Posterior vena cava (tissue), 2 donors: ENCODE data around the gene MOSPD2. TPM values are rescaled to one million over a fixed set of nuclear protein-coding genes. Genes with fewer than 3 reads are reported as not detected.

Experiments used
- DNase-seq: peaks from one replicate; pipeline ENCODE4 v3.0.0-alpha.2; 2020; ENCODE audit warnings: low spot score
- intact Hi-C, 2 donors: fragments of 100-400 bp; cut with DNase I; formaldehyde crosslinking; loops; one replicate each; pipeline versions ENCODE4 v1.14.1 to v1.14.2; 2022 to 2023
- long read RNA-seq, 2 donors: library from polyadenylated mRNA; unstranded; transcript quantifications; one replicate each; pipeline ENCODE4 v2.0.0, GENCODE V29; 2020 to 2021
- total RNA-seq, 2 donors: library from RNA; stranded (reverse); fragmentation: NEBNext Ultra II Directional; extraction: Animal tissue kit (Norgen Biotek cat#: 25700); gene quantifications; one replicate each; pipeline ENCODE4 v1.2.1, GENCODE V29; 2021
- donor health status: DM: yes; HTN: yes; CAD: no.
- donor health status: DM: yes; HTN: yes; CAD: no.

Gene MOSPD2
- total RNA-seq: 10 to 100 TPM; 11.7 to 13.8 TPM
- long read RNA-seq, donor 1, full-length matches to known transcripts: 2 of 4 reads
- long read RNA-seq, donor 1, partial matches to known transcripts: 1 of 4 reads
- long read RNA-seq, donor 1, other reads (novel, unspliced or antisense): 1 of 4 reads
- long read RNA-seq, donor 2, full-length matches to known transcripts: 6 of 8 reads
- long read RNA-seq, donor 2, partial matches to known transcripts: 1 of 8 reads
- long read RNA-seq, donor 2, other reads (novel, unspliced or antisense): 1 of 8 reads

DNA sequence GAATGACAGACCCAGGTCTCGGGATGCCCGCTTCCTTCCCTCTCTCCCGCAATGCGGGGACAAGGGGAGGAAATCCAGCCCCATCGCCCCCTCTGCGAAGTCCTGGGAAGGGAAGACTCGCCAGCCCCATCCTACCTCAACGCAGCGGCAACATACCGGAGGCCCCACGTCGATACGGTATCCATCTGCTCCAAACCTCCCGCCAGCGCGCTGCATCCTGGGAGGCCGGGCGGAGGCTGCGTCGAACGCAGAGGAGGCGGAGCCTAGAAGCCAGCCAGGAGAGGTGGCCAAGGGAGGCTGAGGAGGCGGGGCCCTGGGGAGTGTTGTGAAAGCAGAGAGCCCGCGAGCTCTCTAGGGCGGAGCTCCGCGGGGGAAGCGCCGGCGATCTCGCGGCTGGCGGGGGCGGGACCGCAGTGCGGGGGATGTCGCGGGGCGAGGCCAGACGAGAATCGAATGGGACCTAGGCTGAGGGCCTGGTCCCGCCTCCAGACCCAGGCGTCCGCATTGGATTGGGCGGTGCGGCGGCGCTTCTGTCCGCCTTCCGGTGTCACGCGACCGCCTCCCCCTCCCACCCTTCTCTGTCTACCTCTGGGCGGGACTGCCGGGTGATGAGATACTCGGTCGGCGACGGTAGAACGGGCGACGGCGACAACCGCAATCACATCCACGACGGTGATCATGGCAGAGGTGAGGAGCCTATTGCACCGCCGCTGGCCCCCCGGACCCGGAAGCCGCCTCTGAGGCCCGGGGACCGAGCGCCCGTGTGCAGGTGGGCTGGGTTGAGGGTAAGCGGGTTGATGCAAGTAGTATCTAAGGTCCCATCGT, at the start of gene MOSPD2, which contains the start of gene FANCB:
Gene MOSPD2 (plus strand): TSS at position 571 of the 825 bp plus-strand sequence. CDS start 108 bp downstream, at position 679.
Gene FANCB (minus strand): TSS at position 219 of the 825 bp plus-strand sequence. CDS start 7,559 bp downstream, outside the sequence.
- intact Hi-C loops: no loop called here
- DNase-seq: peak; percentile 98

DNA sequence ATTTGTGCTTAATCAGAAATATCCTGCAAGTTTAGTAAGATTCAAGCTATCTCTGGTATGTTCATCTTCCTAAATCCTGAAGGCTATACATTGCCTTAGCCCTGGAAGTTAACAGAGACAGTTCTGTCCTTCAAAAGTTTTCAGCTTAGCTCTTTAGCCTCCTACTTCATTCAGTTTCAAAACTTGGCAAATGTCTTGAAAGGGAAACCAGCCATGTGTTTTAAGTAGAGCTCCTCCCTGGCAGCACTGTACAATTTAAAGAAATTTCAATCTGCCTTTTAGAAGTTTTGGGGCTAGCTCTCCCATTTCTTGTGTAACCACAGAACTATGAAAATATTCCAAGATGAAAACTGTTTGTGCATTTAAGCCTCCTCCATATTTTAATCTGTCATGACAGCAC, 47.4 kb upstream of the MOSPD2 start:
- no peak for DNase-seq
- intact Hi-C loops: no loop called here

DNA sequence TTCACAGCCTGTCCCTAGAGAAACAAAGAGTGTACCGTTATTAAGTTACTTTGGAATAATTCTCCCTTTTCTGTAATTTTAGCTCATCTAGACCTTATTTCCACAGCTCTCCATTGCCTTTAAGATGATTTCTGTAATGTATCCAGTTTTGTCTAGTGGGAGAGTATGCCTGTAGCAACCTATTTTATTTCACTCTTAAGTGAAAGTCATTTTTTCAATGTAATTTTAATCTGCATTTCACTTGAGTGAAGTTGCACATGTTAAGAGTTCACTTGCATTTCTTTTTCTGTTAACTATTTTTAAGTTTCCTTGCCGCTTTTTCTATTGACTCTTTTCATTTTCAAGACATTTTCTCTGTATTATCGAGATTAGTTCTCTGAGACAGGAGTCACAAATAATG, 46.9 kb upstream of the MOSPD2 start:
- DNase-seq: no peak
- intact Hi-C loops: no loop called here

DNA sequence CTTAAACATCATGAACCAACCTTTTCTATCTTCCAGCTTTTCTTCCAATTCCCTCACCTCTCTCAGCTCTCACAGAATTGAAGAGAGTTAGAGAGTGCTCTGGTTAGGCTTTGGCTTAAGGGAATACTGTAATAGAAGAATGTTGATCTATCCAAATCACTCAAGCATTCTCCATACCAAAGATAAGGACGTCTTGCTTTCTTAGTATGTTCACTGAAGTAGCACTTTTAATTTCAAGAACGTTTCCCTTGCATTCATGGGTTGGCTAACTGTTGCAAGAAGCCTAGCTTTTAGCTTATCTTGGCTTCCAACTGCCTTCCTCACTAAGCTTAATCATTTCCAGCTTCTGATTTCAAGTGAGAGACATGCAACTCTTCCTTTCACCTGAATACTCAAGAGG, 43.6 kb upstream of the MOSPD2 start:
- DNase-seq: no peak
- intact Hi-C loops: no loop called here

DNA sequence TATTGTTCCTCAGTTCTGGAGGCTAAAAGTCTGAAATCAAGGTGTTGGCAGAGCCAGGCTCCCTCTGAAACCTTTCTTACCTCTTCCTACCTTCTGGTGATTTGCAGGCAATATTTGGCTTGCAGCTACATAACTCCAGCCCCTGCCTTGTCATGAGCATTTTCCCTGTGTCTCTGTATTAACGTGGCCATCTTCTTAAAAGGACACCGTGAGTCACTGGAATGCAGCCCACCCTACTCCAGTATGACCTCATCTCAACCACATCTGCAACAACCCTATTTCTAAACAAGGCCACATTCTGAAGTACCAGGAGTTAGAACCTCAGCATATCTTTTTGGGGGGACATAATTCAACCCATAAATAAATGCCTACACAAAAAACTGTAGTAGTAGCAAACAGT, 41.1 kb upstream of the MOSPD2 start:
- intact Hi-C loops: no loop called here
- no peak for DNase-seq

DNA sequence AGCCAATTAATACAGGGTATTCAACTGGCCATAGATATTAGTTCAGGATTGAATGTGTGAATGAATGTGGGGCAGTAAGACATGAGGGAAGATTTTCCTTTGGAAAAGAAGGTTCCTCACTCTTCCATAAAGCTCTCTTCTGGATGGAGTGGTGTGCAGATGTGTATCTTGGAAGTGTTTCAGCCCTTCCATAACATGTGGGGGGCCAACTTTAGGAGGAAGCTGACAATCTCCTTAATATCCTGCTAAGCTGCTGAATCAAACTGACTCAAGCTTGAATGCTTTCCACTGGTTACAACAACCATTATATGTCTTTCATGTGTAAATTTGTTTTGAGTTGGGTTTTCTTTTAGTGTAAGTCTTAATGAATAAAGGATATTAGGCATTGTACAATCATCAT, 40.6 kb upstream of the MOSPD2 start:
- no peak for DNase-seq
- intact Hi-C loops: no loop called here

DNA sequence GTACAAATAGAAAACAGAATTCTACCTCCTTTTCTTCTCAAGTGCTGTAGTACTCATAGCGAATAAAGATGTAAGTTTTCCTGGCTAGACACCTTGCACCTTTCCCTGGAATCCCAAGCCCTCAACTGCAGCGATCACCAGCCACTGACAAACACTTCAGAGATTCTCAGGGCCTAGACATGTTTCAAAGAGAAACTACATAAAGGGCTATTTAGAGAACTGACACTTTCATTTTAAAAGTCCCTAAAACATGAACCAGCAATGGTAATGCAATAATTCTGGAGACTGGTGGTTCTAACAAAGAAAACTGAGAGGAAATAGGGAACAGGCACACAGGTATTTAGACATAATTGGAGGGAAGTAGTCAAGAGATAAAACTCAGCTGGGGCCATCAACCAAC, 36.1 kb upstream of the MOSPD2 start:
- intact Hi-C loops: no loop called here

DNA sequence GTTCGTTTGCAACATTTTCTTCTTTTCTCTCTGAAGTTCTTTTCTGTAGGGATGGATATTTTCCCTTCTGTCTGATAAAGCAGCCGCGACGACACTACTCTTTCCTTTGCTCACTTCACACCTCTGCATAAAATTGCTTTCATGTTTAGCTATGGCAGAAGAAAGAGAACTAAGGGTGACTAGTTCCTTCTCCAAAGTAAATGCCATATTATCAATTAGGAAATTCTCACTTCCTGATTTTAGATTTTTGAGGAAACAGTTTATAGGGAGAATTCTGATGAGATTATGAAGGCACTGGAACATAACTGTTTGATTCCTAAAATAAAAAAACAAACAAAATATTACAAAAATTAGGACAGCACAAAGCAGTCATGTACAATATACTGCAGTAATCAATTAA, 29.6 kb upstream of the MOSPD2 start:
- DNase-seq: no peak
- intact Hi-C loops: no loop called here

More for the DNA sequence above, 36.1 kb upstream of the MOSPD2 start:
- no peak for DNase-seq

DNA sequence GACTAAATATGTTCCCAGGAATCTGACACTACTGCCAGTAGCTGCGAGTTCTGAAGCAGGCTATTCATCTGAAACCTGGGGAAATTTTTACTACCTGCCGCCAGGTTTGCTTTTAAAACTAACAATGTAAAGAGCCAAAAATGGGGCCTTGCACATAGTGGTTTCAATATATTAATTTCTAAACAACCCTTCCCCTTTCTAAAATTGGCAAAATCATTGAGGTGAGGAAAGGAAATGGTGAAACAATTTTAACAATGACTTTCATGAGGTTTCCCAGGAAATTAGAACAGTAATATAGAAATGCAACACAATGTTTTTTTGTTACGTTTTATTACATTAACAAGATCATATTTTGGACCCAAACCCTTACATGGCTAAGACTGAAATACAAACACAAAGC, 21.7 kb upstream of the MOSPD2 start:
- intact Hi-C loops: no loop called here
- no peak for DNase-seq

DNA sequence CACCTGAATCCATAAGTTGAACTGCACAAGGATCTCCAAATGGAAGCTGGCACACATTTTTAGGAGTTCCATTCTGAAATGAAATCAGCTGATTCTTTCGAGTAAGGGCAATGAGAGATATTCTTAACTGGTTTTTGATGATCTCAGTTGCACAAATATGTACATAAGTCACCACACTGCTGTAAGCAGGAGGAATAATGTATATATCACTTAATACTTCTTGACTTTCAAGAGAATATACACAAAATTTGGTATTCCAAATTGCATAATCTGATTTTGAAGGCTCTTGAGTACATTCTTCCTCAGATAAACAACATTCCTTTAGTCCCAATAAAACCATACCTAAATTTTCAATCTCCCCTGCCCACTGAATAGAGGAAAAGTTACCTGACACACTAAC, 8.6 kb upstream of the MOSPD2 start:
- no peak for DNase-seq

DNA sequence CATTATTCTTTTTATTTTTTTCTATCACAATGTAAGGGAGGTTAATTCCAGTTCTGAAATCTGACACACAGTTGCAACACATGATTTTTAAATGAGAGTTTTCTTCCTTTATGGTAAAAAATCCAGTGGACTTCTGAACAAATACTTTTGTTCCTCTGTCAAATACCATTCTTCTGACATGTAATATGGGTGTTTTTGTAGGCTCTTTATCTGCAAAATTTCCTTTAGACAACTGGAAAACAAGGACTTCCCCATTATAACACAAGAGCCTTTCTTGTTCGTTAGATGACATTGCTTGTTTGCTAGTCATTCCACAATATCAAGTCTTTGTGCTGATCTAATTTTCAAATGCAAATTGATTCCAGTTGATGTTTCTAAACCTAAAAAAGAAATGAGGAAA, 8.0 kb upstream of the MOSPD2 start:
- intact Hi-C loops: loop anchor here in 1 of 2 donors (5.0 kb wide), 1 partner anchor 333 kb away; no protein-coding TSS in a partner anchor
- no peak for DNase-seq

More for the DNA sequence above, 8.6 kb upstream of the MOSPD2 start:
- intact Hi-C loops: loop anchor here in 1 of 2 donors (5.0 kb wide), 1 partner anchor 332 kb away; no protein-coding TSS in a partner anchor

DNA sequence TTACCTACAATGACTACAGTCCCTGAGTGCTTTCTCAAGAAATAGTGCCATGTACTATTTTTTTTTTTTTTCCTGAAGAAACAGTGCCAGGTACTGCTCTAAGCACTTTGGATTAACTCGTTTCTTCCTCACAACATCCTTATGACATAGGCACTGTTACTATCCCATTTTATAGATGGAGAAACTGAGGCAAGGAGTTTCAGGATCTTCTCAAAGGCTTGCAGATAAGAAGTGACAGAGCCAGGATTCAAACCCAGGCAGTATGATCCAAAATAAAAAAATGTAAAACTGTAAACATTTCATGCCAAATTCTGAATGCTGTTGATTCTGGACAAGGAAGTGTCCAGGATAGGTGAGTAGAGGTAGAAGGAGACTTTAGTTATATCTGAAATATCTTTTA, 1.5 kb upstream of the MOSPD2 start:
- intact Hi-C loops: no loop called here
- DNase-seq: no peak

DNA sequence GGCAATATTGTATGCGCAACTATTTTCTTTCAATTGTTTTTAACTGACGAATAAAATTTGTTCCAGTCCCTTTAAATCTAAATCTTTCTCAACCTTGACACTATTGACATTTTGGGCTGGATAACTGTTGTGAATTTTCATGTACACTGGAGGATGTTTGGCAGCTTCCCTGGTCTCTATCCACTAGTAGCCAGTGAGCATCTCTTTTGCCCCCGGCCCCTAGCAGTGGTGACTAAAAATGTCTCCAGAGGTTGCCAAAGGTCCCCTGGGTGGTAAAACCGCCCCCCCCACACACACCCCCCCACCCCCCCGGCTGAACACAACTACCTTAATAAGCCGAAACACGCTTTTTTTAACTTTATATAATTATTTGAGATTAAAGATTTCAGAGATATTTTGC, 866 bp upstream of the MOSPD2 start:
- DNase-seq: no peak
- intact Hi-C loops: no loop called here

DNA sequence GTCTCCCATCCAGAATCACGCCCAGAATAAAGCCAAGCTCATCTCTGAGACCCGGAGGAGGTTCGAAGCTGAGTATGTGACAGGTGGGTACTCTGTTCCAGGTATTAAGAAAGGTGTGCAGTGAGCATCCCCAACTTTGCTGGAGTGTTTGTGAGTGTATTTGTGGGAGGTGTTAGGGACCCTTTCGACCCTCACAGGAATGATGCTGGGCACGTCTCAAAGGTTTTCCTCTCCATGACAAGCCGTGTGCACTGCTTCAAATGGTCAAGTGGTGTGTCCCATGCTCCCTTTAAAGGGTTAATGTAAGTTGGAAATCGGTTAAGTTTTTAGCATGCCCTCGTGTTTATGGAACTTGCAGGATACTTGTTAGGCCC, 442 bp downstream of the MOSPD2 start:
- no peak for DNase-seq

DNA sequence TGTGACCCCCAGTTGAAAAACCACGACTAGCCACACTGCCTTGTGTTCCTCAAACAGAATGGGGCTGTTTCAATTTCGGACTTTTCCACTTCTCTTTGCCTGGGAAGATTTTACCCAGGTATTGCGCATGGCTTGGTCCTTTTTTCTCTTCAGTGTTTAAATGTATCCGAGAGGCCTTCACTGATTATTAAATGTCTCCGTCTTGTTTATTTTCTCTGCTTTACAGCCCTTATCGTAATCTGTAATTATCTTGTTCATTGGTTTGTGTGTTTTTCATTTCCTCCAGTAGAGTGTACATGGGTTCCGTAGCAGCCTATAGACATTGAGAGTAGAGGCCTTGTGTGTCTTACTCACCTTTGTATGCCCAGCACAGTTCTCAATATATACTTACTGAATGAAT, 2.4 kb downstream of the MOSPD2 start:
- no peak for DNase-seq
- intact Hi-C loops: no loop called here

More for the DNA sequence above, 442 bp downstream of the MOSPD2 start:
- intact Hi-C loops: no loop called here

DNA sequence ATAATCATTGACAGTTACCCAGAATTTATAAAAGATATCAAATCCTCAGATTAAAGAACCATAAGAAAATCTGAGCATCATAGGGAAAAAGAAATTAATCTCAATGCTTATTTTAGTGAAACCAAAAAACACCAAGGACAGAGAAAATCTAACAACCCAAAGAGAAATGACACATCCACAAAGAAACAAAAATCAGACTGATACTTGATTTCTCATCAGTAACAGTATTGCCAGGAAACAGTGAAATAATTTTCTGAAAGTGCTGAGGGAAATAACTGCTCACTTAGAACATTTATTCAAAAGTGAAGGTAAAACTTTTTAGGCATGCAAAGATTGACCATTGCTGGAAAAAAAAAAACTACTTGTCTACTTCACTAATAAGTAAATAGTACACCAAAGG, 10.6 kb downstream of the MOSPD2 start:
- DNase-seq: no peak
- intact Hi-C loops: no loop called here

DNA sequence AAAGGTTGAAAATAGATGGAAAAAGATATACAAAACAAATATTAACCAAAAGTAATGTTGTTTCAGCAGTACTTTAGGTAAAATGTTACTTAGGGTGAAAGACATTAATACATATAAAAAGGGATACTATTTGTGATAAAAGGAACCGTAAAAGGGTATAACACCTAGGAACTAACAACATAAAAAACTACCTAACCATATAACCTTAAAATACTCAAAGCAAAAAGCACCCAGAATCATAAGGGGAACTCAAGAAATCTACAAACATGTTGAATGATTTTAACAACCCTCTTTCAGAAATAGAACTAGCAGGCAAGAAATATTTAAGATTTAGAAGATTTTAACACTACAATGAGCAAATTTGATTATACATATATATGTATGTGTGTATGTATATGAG, 11.5 kb downstream of the MOSPD2 start:
- no peak for DNase-seq
- intact Hi-C loops: no loop called here

DNA sequence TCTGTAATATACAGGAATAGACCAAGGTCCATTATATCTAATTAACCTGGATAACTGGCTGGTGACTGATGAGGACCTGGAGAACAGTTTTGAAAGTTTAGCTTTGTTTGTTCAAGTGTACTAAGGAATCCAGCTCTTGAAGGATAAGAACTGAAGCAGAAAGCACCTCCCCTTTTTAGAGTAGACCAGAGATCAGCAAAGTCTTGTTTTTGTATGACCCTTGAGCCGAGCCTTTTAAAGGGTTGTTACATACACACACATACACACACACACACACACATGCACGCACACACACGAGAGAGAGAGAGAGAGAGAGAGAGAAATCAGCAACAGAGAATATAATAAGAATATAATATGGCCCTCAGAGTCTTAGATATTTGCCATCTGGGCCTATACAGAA, 13.0 kb downstream of the MOSPD2 start:
- no peak for DNase-seq
- intact Hi-C loops: no loop called here

DNA sequence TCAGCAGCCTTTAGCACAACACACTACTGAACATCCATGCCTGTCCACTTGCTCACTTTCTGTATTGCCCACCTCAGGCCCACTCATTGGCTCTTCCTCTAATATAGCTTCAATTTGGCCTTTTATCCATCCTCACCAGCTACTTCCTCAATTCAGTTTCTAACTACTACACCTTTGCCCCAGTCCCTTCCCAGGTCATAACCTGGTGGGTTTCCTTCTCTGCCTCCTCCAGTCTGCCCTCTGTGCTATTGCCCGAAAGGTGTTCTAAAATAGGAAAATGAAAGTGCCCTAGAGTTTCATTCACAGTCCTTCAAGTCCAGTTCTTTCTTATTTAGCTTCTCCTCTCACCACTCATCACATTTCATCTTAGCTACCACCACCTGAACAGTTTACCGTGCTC, 23.1 kb downstream of the MOSPD2 start:
- DNase-seq: no peak
- intact Hi-C loops: no loop called here

DNA sequence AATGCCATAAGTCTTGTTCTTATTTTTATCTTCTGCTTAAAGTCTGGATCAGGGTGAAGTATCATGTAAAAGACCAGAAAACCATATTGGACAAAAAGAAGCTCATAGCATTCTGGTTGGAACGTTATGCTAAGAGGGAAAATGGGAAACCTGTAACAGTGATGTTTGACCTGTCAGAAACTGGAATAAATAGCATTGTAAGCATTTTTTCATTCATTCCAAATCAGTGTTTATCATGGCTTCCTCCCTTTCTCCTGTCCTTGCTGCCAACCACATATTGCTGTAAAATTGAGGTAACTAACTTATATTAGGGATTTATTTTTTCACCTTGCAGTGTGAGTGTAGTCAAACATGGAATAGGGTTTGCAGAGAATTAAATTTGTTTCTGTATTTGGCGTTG, 23.8 kb downstream of the MOSPD2 start:
- no peak for DNase-seq
- intact Hi-C loops: no loop called here

DNA sequence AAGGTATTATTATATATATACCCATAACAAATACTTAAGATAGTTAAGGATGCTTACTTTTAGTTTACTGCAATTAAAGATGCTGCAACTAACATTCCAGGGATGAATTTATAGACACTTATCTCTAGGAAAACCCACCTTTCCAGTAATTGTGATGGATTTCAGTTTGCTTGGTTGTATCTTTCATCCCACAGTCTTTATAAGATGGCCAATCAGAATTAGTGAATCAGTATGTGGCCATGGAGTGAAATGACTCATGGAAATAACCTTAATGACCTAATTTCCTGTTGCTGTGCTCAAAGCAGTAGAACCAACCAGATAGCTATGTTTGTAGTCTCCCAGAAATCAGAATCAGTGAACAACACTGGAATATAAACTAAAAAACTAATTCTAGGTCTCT, 26.4 kb downstream of the MOSPD2 start:
- intact Hi-C loops: no loop called here

More for the DNA sequence above, 26.4 kb downstream of the MOSPD2 start:
- no peak for DNase-seq
